H1 (cell line): ENCODE results near the gene TPSAB1. TPM values are rescaled to one million over a fixed set of nuclear protein-coding genes. Genes with fewer than 3 reads are reported as not detected.

Experiments used
- CTCF ChIA-PET: fragments of 300-600 bp; sonication (Branson Sonifier 250); formaldehyde crosslinking; loops from one replicate; lab custom pipeline; 2021; ENCODE audit not compliant: partially characterized antibody; lab: Charles Lee
- POLR2A ChIA-PET: fragments of 300-600 bp; sonication (Branson Sonifier 250); formaldehyde crosslinking; loops from one replicate; lab custom pipeline; 2021; ENCODE audit warnings: inconsistent platforms; ENCODE audit not compliant: partially characterized antibody; lab: Charles Lee
- DNase-seq, 2 experiments: peaks; one replicate each; pipeline versions ENCODE4 v3.0.0 to v3.0.0-alpha.2; 2010 to 2022; ENCODE audit warnings: low spot score in 2 of 2, low read depth in 1 of 2, mixed read lengths in 1 of 2
- FAIRE-seq: peaks from 2 replicates; lab custom pipeline; 2011; peaks lifted over from hg19 to GRCh38; lab: Jason Lieb, UNC
- H2AFZ ChIP-seq: 2 replicates; pipeline ENCODE4 v1.8.1; 2012; ENCODE audit warnings: low read length, inconsistent platforms
- H2AK5ac ChIP-seq: 2 replicates; pipeline ENCODE4 v1.6.1; 2013; ENCODE audit warnings: low read depth, low read length
- H2BK120ac ChIP-seq: replicated peaks from 2 replicates; pipeline ENCODE3; 2013; ENCODE audit warnings: low read depth, low read length, inconsistent platforms
- H2BK12ac ChIP-seq: 2 replicates; pipeline ENCODE4 v1.6.1; 2013; ENCODE audit warnings: low read depth, low read length
- H2BK15ac ChIP-seq: 2 replicates; pipeline ENCODE4 v1.6.1; 2013; ENCODE audit warnings: low read length
- H2BK20ac ChIP-seq: 2 replicates; pipeline ENCODE4 v1.6.1; 2013; ENCODE audit warnings: low read length
- H2BK5ac ChIP-seq: 2 replicates; pipeline ENCODE4 v1.6.1; 2013; ENCODE audit warnings: low read depth, low read length
- H3K14ac ChIP-seq: 2 replicates; pipeline ENCODE4 v1.6.1; 2013; ENCODE audit warnings: inconsistent platforms; ENCODE audit not compliant: insufficient read length
- H3K18ac ChIP-seq: 2 replicates; pipeline ENCODE4 v1.6.1; 2013; ENCODE audit warnings: low read length; ENCODE audit errors: extremely low read depth
- H3K23ac ChIP-seq: 2 replicates; pipeline ENCODE4 v1.6.1; 2013; ENCODE audit warnings: inconsistent platforms; ENCODE audit not compliant: insufficient read length
- H3K23me2 ChIP-seq: 2 replicates; pipeline ENCODE4 v1.6.1; 2013; ENCODE audit warnings: low read depth, low read length
- H3K27ac ChIP-seq: 2 replicates; pipeline ENCODE4 v1.6.1; 2011; ENCODE audit warnings: low read depth, low read length, inconsistent platforms
- H3K27me3 ChIP-seq, 4 experiments: replicated peaks in 1 of 4; 1 replicate in 1 of 4; 2 replicates in 3 of 4; pipeline versions ENCODE4 v1.6.1 to v1.8.1; 2011 to 2013; ENCODE audit warnings: low read length in 3 of 4, mild to moderate bottlenecking in 3 of 4, inconsistent platforms in 2 of 4, mixed read lengths in 2 of 4, moderate library complexity in 1 of 4; ENCODE audit not compliant: control insufficient read depth in 3 of 4, insufficient read depth in 3 of 4; ENCODE audit errors: extremely low read depth in 1 of 4
- H3K36me3 ChIP-seq, 4 experiments: 2 replicates each; pipeline versions ENCODE4 v1.6.1 to v1.8.1; 2011 to 2013; ENCODE audit warnings: mild to moderate bottlenecking in 4 of 4, low read length in 3 of 4, moderate library complexity in 2 of 4, control low read depth in 1 of 4, inconsistent platforms in 1 of 4; ENCODE audit not compliant: insufficient read depth in 4 of 4, control insufficient read depth in 2 of 4
- H3K4ac ChIP-seq: replicated peaks from 2 replicates; pipeline ENCODE3; 2013; ENCODE audit warnings: low read length, low read depth, mixed read lengths, inconsistent platforms; ENCODE audit not compliant: insufficient read length
- H3K4me1 ChIP-seq, 4 experiments: replicated peaks in 1 of 4; 1 replicate in 1 of 4; 2 replicates in 3 of 4; pipeline versions ENCODE4 v1.6.1 to v1.8.1; 2011 to 2013; ENCODE audit warnings: low read length in 3 of 4, inconsistent platforms in 2 of 4, mixed read lengths in 1 of 4; ENCODE audit not compliant: insufficient read depth in 4 of 4, control insufficient read depth in 3 of 4
- H3K4me2 ChIP-seq, 2 experiments: 2 replicates each; pipeline versions ENCODE4 v1.6.1 to v1.8.1; 2011 to 2013; ENCODE audit warnings: low read depth in 2 of 2, low read length in 2 of 2, control low read depth in 1 of 2, inconsistent platforms in 1 of 2, mild to moderate bottlenecking in 1 of 2; ENCODE audit not compliant: insufficient read depth in 1 of 2
- H3K4me3 ChIP-seq, 4 experiments: fragments of 200-600, 300-600 bp in 1 of 4; sonication (generic), shearing (Covaris generic), sonication (Bioruptor Twin) in 1 of 4; 2 replicates each; pipeline versions ENCODE4 v1.5.1 to v1.8.1; 2011 to 2016; ENCODE audit warnings: low read length in 4 of 4, low read depth in 3 of 4, control low read depth in 2 of 4, inconsistent platforms in 2 of 4, mild to moderate bottlenecking in 2 of 4, mixed read lengths in 1 of 4, moderate library complexity in 1 of 4; ENCODE audit not compliant: insufficient read depth in 2 of 4; ENCODE audit errors: extremely low read depth in 1 of 4
- H3K56ac ChIP-seq: replicated peaks from 2 replicates; pipeline ENCODE3; 2013; ENCODE audit warnings: low read depth, mild to moderate bottlenecking, mixed read lengths, low read length, inconsistent platforms; ENCODE audit not compliant: insufficient read length
- H3K79me1 ChIP-seq: 2 replicates; pipeline ENCODE4 v1.6.1; 2013; ENCODE audit warnings: low read depth, low read length, control low read depth
- H3K79me2 ChIP-seq, 2 experiments: 2 replicates each; pipeline versions ENCODE4 v1.6.1 to v1.8.1; 2012 to 2013; ENCODE audit warnings: low read length in 2 of 2, mild to moderate bottlenecking in 2 of 2, inconsistent platforms in 1 of 2; ENCODE audit not compliant: insufficient read depth in 2 of 2, control insufficient read depth in 1 of 2
- H3K9ac ChIP-seq, 4 experiments: replicated peaks in 1 of 4; 1 replicate in 1 of 4; 2 replicates in 3 of 4; pipeline versions ENCODE4 v1.6.1 to v1.8.1; 2011 to 2013; ENCODE audit warnings: low read depth in 3 of 4, low read length in 3 of 4, control low read depth in 2 of 4, mild to moderate bottlenecking in 2 of 4, moderate library complexity in 2 of 4, inconsistent platforms in 1 of 4; ENCODE audit errors: extremely low read depth in 1 of 4
- H3K9me3 ChIP-seq, 2 experiments: 2 replicates each; pipeline versions ENCODE4 v1.6.1 to v1.8.1; 2012 to 2013; ENCODE audit warnings: mild to moderate bottlenecking in 2 of 2, moderate library complexity in 2 of 2, control low read depth in 1 of 2, inconsistent platforms in 1 of 2, low read depth in 1 of 2, low read length in 1 of 2, mixed read lengths in 1 of 2; ENCODE audit not compliant: insufficient read depth in 2 of 2
- H4K20me1 ChIP-seq, 2 experiments: replicated peaks in 1 of 2; 2 replicates each; pipeline versions ENCODE3 to v1.8.1; 2011 to 2013; ENCODE audit warnings: inconsistent platforms in 2 of 2, low read length in 2 of 2, mild to moderate bottlenecking in 1 of 2; ENCODE audit not compliant: insufficient read depth in 2 of 2, control insufficient read depth in 1 of 2
- H4K5ac ChIP-seq: 2 replicates; pipeline ENCODE4 v1.6.1; 2013; ENCODE audit warnings: low read length, low read depth, mixed read lengths, inconsistent platforms; ENCODE audit not compliant: insufficient read length
- H4K8ac ChIP-seq: 2 replicates; pipeline ENCODE4 v1.8.0; 2013; ENCODE audit warnings: mild to moderate bottlenecking, moderate library complexity, low read length, inconsistent platforms; ENCODE audit not compliant: insufficient read depth; ENCODE audit errors: extremely low read depth
- H4K91ac ChIP-seq: replicated peaks from 2 replicates; pipeline ENCODE3; 2013; ENCODE audit warnings: low read length, mixed read lengths, inconsistent platforms; ENCODE audit not compliant: insufficient read length
- CBX5 ChIP-seq: fragments of 300-800, 300-1000 bp; sonication (generic); IDR thresholded peaks from 2 replicates; pipeline ENCODE4 v1.7.1; 2016; ENCODE audit warnings: antibody characterized with exemption, low read length, low read depth
- GTF2F1 ChIP-seq: IDR thresholded peaks from 2 replicates; pipeline ENCODE4 v1.6.1; 2012; ENCODE audit warnings: low read depth, low read length, improper control_type of control experiment, borderline replicate concordance
- HDAC6 ChIP-seq: IDR thresholded peaks from one replicate; pipeline ENCODE4 v1.7.1; 2012; ENCODE audit warnings: low read depth, mild to moderate bottlenecking, inconsistent platforms, low read length, moderate library complexity
- RAD21 ChIP-seq, 2 experiments: IDR thresholded peaks in 1 of 2; conservative IDR thresholded peaks in 1 of 2; 2 replicates each; pipeline ENCODE4 v1.6.1; 2011; ENCODE audit warnings: low read depth in 2 of 2, low read length in 2 of 2, improper control_type of control experiment in 1 of 2, inconsistent platforms in 1 of 2, mild to moderate bottlenecking in 1 of 2, moderate library complexity in 1 of 2
- RNF2 ChIP-seq: fragments of 200-900, 300-1000 bp; sonication (generic); IDR thresholded peaks from 2 replicates; pipeline ENCODE4 v1.7.1; 2016; ENCODE audit warnings: borderline replicate concordance, low read depth, mild to moderate bottlenecking, antibody characterized with exemption, low read length; ENCODE audit not compliant: poor library complexity, severe bottlenecking; ENCODE audit errors: missing control alignments
- ZNF274 ChIP-seq: IDR thresholded peaks from 2 replicates; pipeline ENCODE4 v1.7.0; 2012; ENCODE audit warnings: low read length, borderline replicate concordance; ENCODE audit errors: extremely low read depth
- WGBS, 2 experiments: shearing (Covaris generic) in 1 of 2; methylation state at CpG; one replicate each; pipeline versions ENCODE4 v1.1.6 to v1.1.7; 2013 to 2015; ENCODE audit warnings: low lambda C conversion rate in 2 of 2, mixed read lengths in 2 of 2, inconsistent platforms in 1 of 2, low coverage in 1 of 2, missing lambda C conversion rate in 1 of 2; ENCODE audit not compliant: insufficient replicate concordance in 2 of 2, insufficient coverage in 1 of 2, insufficient read length in 1 of 2; ENCODE audit errors: extremely low coverage in 1 of 2, missing lambda C conversion rate in 1 of 2; 5-methylcytosine and 5-hydroxymethylcytosine counted together
- polyA plus RNA-seq, 7 experiments: library from polyadenylated mRNA; depleted of rRNA in 3 of 7; stranded (reverse) in 5 of 7; unstranded in 2 of 7; fragments of >200 nt in 5 of 7; fragments of 200-250 nt in 2 of 7; gene quantifications; 1 replicate in 5 of 7; 2 replicates in 1 of 7; 4 replicates in 1 of 7; pipeline versions ENCODE4 v1.2.1 to v1.2.3, GENCODE V29; 2011 to 2013; ENCODE audit warnings: missing spikeins in 2 of 7, mixed read lengths in 2 of 7
- total RNA-seq: library from RNA; stranded (reverse); fragmentation: NEBNext Ultra II Directional; extraction: Animal tissue kit (Norgen Biotek cat#: 25700); gene quantifications from 2 replicates; pipeline ENCODE4 v1.2.1, GENCODE V29; 2021

The TPSAB1 gene
- total and polyA plus RNA-seq, 2 of the 8 experiments (the other 6 are each of a cell fraction or from before 2014, with no cell fraction given) = 0.09 TPM; not detected in 1

DNA sequence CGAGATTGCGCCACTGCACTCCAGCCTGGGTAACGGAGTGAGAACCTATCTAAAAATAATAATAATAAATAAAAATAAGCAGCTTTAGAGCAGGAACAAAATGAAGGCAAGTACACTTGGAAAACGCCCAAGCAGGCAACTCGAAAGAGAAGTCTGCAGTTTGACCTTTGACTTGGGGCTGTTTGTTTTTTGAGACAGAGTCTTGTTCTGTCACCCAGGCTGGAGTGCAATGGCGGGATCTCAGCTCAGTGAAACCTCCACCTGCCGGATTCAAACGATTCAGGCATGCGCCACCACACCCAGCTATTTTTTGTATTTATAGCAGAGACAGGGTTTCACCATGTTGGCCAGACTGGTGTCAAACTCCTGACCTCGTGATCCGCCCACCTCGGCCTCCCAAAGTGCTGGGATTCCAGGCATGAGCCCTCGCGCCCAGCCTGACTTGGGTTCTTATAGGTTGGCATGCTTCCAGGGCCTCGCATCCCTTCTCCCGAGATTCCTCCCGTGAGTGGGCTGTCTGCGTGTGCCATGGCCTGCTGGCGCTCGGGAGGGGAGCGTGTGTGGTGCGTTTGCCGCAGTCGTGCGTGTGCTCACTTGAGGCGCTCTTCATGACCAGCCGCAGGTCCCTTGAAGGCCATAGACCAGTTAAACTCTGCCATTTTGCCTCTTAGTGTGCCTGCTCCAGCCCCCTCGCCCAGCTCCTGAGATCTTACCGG lies 50.5 kb downstream of the TPSAB1 start:
- Histone ChIP-seq H2BK12ac (0 out of 2 replicates have a peak overlapping the region, but pooled peaks have one; percentile 80), H4K5ac (no peak overlapping the region), H3K56ac (no peak overlapping the region), H2BK15ac (peak overlapping the region; percentile 72; the same call in 1 of the 2 replicates), H3K14ac (no peak overlapping the region), H3K18ac (no peak overlapping the region), H3K79me1 (no peaks in the 10 kb centered on the region), H3K9ac (no peak overlapping the region), H2BK20ac (no peak overlapping the region), H2AFZ (no peak overlapping the region), H3K23ac (no peak overlapping the region), H3K4me3 (no peak overlapping the region), H3K4ac (no peak overlapping the region), H3K27me3 (peaks cover 7 to 39% (median 26%) of the 10 kb centered on the region in 4 experiments), H2AK5ac (no peak overlapping the region), H4K91ac (peak overlapping the region; percentile 42), H3K36me3 (no peaks in the 10 kb centered on the region), H4K8ac (no peak overlapping the region), H3K9me3 (no peaks in the 10 kb centered on the region), H2BK120ac (no peak overlapping the region), H4K20me1 (peaks cover 0 to 2% of the 10 kb centered on the region in 2 experiments), H3K4me2 (no peak overlapping the region), H3K23me2 (peaks cover 3% of the 10 kb centered on the region; the same call in 1 of the 2 replicates), H3K4me1 (peaks cover 3 to 20% (median 13%) of the 10 kb centered on the region in 4 experiments; a peak in 6 of 7 replicates), H2BK5ac (no peak overlapping the region), H3K27ac (no peak overlapping the region), H3K79me2 (no peaks in the 10 kb centered on the region)
- no peak for DNase-seq
- CTCF ChIA-PET = interaction anchor here (0.9 to 4.7 kb wide), 6 partner anchors 9 to 39 kb away, joined by 3 to 35 read pairs (median 4); partner anchors contain the start of gene UBE2I
- 91% methylated on average over 29 of the region's 29 CpGs; no CpG with 5 or more reads in 1 of the 2 experiments for WGBS, 2 experiments
- FAIRE-seq = no peak
- POLR2A ChIA-PET = interaction anchor here (1.0 to 1.6 kb wide), 5 partner anchors 11 to 612 kb away, joined by 3 to 5 read pairs (median 3); partner anchors contain the start of gene UBE2I
- no peak for TF ChIP-seq RAD21 (IDR thresholded peaks at IDR 0.05 in 1 of 2, conservative IDR thresholded peaks at IDR 0.05 in 1 of 2; ENCODE audit: low read depth in 2 of 2, low read length in 2 of 2)
- no peak for TF ChIP-seq HDAC6
- TF ChIP-seq RNF2 = no peak
- TF ChIP-seq CBX5 = no peak
- no peak for TF ChIP-seq GTF2F1
- TF ChIP-seq ZNF274 = no peak
